GM12864 (cell line): ENCODE data around the gene AGTRAP.

Experiments used
- DNase-seq: peaks from one replicate; pipeline ENCODE4 v3.0.0-alpha.2; 2011; ENCODE audit warnings: low read depth
- H3K4me3 ChIP-seq: 2 replicates; pipeline ENCODE4 v1.5.1; 2011; ENCODE audit warnings: mild to moderate bottlenecking, low read depth, low read length, control low read depth
- TF ChIP-seq, protein P1 (sequence below): IDR thresholded peaks from 2 replicates; pipeline ENCODE4 v1.5.1; 2011; ENCODE audit warnings: low read depth, mild to moderate bottlenecking, moderate library complexity, low read length, control low read depth, inconsistent platforms; ENCODE audit errors: missing control alignments

AGTRAP gene

DNA sequence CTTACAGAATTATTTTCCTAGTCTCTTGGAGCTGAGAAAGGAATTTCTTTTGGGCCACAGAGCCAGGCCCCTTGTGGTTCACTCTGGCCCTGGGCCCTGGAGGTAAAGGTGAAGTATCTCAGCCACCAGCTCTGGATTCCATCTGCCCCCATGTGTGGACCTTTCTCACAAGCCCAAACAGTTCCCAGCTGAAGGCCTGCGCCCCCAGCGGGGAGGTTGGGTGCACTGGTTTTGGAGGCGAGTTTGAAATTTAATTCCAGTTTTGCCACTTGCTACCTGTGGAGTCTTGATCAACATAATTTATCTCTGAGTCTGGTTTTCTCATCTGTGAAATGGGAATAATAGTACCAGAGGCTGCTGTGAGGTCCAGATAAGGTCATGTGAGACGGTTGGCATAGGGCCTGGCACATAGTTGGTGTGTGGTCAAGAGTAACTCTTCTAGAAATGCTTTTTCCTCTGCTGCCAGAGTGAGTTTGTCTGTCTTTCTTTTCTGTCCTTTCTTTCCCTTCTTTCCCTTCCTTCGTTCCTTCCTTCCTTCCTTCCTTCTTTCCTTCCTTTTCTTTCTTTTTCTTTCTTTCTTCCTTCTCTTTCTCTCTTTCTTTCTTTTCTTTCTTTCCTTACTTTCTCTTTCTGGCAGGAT is 6.1 kb downstream of the AGTRAP start:
- no peak for DNase-seq
- TF ChIP-seq, protein P1, sequence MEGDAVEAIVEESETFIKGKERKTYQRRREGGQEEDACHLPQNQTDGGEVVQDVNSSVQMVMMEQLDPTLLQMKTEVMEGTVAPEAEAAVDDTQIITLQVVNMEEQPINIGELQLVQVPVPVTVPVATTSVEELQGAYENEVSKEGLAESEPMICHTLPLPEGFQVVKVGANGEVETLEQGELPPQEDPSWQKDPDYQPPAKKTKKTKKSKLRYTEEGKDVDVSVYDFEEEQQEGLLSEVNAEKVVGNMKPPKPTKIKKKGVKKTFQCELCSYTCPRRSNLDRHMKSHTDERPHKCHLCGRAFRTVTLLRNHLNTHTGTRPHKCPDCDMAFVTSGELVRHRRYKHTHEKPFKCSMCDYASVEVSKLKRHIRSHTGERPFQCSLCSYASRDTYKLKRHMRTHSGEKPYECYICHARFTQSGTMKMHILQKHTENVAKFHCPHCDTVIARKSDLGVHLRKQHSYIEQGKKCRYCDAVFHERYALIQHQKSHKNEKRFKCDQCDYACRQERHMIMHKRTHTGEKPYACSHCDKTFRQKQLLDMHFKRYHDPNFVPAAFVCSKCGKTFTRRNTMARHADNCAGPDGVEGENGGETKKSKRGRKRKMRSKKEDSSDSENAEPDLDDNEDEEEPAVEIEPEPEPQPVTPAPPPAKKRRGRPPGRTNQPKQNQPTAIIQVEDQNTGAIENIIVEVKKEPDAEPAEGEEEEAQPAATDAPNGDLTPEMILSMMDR, result no peak
- no peak overlapping the region for H3K4me3 ChIP-seq

DNA sequence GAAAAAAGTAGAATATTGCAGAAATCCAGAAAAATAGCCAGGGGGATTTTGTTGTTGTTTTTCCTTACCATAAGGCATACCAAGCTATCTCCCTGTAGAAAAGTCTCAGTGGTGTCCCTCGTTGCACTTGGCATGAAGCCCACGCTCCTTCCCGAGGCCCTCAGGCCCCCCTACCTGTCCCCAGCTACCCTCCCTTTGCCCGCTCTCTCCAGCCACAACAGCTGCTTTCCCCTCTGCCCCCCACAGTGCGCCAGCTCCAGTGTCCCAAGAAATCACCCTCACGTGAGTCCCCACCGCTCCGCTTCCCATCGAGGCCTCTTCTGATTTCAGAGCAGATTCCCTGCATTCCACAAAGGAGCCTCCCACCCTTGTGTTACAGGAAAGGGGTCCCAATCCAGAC is 8.4 kb downstream of the AGTRAP start:
- H3K4me3 ChIP-seq, result no peak overlapping the region
- no peak for DNase-seq
- TF ChIP-seq, protein P1, result no peak

DNA sequence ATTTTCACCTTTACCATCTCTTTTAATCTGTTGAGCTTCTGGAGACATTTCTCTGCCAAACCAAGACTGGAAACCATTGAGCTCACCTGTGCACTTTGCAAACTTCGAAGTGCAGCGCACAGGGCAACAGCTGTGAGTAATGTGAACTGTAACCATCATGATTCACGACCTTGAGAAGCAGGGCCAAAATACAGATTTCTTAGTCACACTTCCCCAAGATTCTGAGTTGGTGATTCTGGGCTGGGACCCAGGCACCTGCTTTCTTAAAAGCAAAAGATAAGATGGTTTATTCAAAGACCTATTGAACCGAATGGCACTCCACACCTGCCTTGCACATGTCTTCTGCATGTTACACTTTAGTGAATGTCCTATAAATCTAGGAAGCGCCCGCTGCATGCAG is 10.2 kb downstream of the AGTRAP start:
- TF ChIP-seq, protein P1, result no peak
- H3K4me3 ChIP-seq, result no peak overlapping the region
- no peak for DNase-seq

- H3K4me3 ChIP-seq, result no peak overlapping the region
- no peak for DNase-seq
- TF ChIP-seq, protein P1, result no peak
These were observed 11.0 kb downstream of the AGTRAP start for GRCh38 chr1:11746795-11747487.

GRCh38 chr1:11748294-11749202 is 12.6 kb downstream of the AGTRAP start:
- no peak overlapping the region for H3K4me3 ChIP-seq
- no peak for DNase-seq
- TF ChIP-seq, protein P1, result no peak

DNA sequence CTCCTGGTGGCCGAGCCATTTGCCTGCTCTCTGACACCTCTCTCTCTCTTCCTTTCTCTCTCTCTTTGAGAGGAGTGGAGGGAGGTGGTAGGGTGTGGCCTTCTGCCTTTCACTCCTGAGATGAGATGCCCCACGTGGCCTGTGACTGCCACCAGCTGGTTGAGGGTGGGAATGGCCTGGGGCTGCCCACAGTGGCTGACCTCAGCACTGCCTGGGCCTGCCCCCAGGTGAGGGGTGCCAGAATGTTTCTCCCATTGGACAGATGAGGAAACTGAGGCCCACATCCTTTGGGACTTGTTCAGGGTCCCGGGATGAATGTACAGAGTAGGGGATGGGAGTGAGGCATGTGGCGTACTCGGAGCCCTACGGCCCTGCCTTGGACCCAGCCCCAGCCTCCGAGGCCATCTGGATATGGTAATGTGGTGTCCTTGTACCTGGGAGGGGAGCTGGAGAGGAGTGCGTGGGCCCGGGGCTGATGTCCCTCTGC is 13.3 kb downstream of the AGTRAP start:
- H3K4me3 ChIP-seq, result no peak overlapping the region
- TF ChIP-seq, protein P1, result peak; percentile 69
- no peak for DNase-seq
